Measurements from ENCODE around the gene MAB21L2.

MAB21L2 gene

DNA sequence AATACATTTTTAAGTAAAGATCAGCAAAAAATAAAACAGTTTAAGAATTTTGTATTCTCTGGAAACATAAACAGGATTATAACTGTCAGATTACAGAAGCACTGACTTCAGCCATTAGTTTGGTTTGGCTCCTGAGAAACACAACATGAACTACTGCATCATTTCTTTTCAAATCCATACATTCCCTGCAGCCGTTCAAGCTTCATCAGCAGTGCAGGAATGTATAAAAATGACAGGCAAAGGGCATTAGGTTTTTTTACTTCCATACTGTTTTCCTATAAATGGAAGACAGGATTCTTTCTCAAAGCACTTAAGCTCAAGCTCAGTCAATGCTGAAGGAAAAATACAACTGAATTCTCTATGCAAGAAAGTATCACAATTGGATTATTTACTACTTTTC is 4.2 kb upstream of the MAB21L2 start:
- DNase-seq (ENCODE audit: low spot score), result no peak

- peak; percentile 30 for DNase-seq (ENCODE audit: low spot score)
These were observed 3.0 kb upstream of the MAB21L2 start for GRCh38 chr4:150578745-150579501.

- DNase-seq (ENCODE audit: low spot score), result peak; percentile 33
These were observed 2.3 kb upstream of the MAB21L2 start for GRCh38 chr4:150579551-150580234.

DNA sequence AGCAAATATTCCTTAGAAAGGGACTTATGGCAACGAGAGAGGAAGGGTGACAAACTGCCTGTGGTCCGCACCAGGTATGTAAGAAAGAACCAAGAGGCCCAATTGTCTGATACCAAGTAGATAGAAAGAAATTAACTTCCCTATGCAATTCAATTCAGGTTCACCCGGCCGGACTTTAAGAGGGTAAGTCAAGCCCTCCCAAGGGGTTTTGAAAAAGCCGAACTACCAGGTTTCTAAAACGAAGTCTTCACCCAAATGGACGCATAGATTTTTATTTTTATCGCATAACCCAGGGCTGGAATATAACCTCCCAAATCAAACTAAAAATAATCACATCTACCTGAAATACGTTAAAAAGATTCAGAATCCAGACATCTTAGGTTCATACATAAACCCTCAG is 1.6 kb upstream of the MAB21L2 start:
- no peak for DNase-seq (ENCODE audit: low spot score)

- DNase-seq (ENCODE audit: low spot score), result no peak
These were observed 820 bp upstream of the MAB21L2 start for GRCh38 chr4:150581056-150581605.

DNA sequence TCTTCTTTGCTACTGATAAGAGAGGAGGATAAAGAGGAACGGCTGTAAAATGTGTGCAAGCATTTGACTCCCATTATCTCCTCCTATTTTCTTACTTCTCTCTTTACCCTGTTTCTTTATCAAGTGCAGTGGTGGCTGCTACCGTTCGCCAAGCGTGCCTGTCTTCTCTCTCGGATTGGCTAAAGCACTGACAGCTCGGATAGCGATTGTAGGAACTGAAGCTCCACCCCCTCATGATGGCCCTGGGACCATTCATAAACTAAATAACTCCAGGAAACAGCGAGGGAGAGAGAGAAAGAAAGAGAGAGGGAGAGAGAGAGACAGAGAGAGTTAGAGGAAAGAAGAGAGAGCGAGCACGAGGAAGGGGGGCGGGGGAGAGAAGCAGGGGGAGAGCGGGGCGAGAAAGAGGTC is 305 bp upstream of the MAB21L2 start:
- no peak for DNase-seq (ENCODE audit: low spot score)

GRCh38 chr4:150582873-150583286 is 929 bp downstream of the MAB21L2 start:
- DNase-seq (ENCODE audit: low spot score), result no peak

- DNase-seq (ENCODE audit: low spot score), result no peak
These were observed 1.5 kb downstream of the MAB21L2 start for GRCh38 chr4:150583287-150584110.

GRCh38 chr4:150584111-150584915 is 2.4 kb downstream of the MAB21L2 start:
- no peak for DNase-seq (ENCODE audit: low spot score)

- DNase-seq (ENCODE audit: low spot score), result no peak
These were observed 3.7 kb downstream of the MAB21L2 start for GRCh38 chr4:150585611-150586010.

GRCh38 chr4:150586162-150586810 is 4.3 kb downstream of the MAB21L2 start:
- no peak for DNase-seq (ENCODE audit: low spot score)

- no peak for DNase-seq (ENCODE audit: low spot score)
These were observed 6.4 kb downstream of the MAB21L2 start for GRCh38 chr4:150588316-150588715.

- DNase-seq (ENCODE audit: low spot score), result no peak
These were observed 7.2 kb downstream of the MAB21L2 start for GRCh38 chr4:150589157-150589556.

GRCh38 chr4:150590631-150591030 is 8.7 kb downstream of the MAB21L2 start:
- DNase-seq (ENCODE audit: low spot score), result no peak

GRCh38 chr4:150591406-150591805 is 9.5 kb downstream of the MAB21L2 start:
- no peak for DNase-seq (ENCODE audit: low spot score)

DNA sequence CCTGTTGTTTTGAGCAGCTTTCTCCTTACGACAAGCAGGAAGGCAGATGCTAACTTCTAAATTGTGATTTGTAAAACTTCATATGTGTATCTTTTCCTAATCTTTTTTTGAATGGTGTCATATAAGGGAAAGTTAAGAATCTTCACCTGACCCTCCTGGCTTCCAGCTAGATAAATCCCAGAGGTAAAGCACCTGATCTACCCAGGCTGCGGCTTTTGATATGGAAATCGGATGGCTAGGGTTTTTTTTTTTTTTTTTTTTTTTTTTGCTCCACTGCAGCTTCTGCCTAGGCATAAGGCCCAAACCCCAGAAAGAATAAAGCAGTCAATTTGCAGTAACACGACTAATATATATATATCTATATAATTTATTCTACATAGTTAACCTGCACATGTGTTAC is 10.0 kb downstream of the MAB21L2 start:
- no peak for DNase-seq (ENCODE audit: low spot score)

DNA sequence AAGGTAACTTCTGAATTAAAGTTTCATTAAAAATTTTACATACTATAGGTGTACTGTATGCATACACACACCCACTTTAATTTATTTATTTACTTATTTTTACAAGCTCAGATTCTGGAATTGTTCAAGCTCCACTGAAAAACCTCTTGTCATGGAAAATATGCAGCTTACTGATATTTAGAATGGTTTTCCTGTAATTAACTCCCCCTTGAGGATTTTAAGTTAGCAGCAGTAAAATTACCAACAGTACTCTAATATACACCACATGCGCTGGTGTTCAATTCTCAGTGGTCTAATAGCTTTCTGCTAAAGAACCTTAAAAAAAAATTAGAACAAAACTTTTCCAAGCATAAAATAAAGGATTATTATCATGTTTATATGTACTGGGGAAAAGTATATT is 12.0 kb downstream of the MAB21L2 start:
- DNase-seq (ENCODE audit: low spot score), result no peak

DNA sequence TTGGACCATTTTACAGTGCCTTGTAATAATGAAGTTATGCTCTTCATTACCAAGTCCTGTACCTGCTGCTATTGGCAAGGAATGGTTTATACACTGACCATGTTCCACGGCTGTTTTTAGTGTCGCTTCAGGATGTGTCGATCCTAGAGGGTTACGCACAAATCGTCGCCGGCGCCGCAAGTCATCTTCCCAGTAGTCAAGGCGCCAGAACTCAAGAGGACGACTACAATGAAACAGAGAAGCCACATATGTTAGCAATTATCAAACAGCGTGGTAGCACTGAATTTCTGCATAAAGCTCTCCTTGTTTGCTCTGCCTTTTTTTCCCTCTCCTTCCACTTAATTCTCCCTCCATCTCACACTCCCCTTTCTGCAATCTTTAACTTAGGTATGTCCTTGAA is 17.0 kb downstream of the MAB21L2 start:
- no peak for DNase-seq (ENCODE audit: low spot score)

- DNase-seq (ENCODE audit: low spot score), result no peak
These were observed 17.6 kb downstream of the MAB21L2 start for GRCh38 chr4:150599547-150599946.

DNA sequence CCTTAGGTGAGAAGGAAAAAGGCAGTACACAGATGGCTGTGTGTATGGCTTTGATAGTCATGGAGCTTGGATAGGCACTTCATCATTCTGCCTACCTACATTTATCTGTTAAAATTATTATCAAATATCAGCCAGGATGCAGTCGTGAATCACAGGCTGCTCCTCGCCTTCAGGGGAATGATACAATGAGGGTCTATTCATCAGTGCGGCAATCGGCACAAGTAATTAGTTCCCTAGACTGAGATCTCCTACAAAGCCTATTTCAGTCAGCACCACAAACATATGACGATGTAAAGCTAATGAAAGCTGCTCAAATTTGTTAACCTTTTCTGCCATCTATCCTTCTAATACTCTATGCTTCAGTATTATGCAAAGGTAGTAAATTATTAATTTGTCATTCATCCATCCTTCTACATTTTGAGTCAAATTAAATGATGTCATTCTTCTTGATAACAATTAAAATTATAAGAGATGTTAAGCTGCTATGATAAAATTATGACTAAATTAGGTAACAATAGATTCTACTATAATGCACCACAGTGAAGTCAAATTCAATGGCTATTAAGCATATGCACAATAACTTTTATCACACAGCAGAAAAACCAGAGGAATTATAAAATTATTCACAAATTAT is 19.0 kb downstream of the MAB21L2 start:
- DNase-seq (ENCODE audit: low spot score), result no peak

DNA sequence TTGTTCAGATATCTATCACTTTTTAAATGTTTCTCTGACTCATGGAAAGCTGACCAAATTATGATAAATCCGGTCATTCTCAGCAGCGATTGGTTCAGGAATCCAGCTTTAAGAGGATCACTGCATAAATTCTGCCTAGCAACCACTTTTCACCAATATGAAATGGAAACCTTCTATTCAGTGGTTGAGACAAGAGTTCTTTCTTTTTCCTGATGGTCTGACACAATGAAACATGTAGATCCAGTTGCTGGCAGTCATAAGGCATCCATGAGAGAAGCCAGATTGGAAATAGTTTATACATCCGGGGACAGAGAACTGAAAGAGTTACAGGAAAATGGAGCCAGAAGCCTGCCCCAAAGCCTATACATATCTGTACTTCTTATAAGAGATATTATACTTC is 27.2 kb downstream of the MAB21L2 start:
- no peak for DNase-seq (ENCODE audit: low spot score)
